Astrocyte (in vitro differentiated cells and primary cell): ENCODE results near the gene VAC14.

ENCODE experiments used
- CTCF ChIP-seq: IDR thresholded peaks from 2 replicates; pipeline ENCODE4 v1.5.1; 2011; ENCODE audit warnings: low read depth, mild to moderate bottlenecking, inconsistent platforms, low read length, moderate library complexity; ENCODE audit not compliant: insufficient read depth
- EZH2 ChIP-seq: IDR thresholded peaks from 2 replicates; pipeline ENCODE4 v1.6.1; 2012; ENCODE audit warnings: mild to moderate bottlenecking, low read length, inconsistent platforms; ENCODE audit not compliant: insufficient read depth

GRCh38 chr16:70660672-70661350, 140.1 kb downstream of the VAC14 start:
- no peak for TF ChIP-seq CTCF
- TF ChIP-seq EZH2 = no peak
